22Rv1 (cell line): Measurements from ENCODE around the gene FAM168A.

Source experiments
- H3K27ac ChIP-seq: fragments of 450-650 bp; 2 replicates; pipeline ENCODE4 v1.5.1; 2017
- ZFX ChIP-seq: fragments of 450-650 bp; IDR thresholded peaks from 2 replicates; pipeline ENCODE4 v1.6.1; 2017; ENCODE audit warnings: antibody characterized with exemption, borderline replicate concordance
- TF ChIP-seq, protein P1 (sequence below): fragments of 450-650 bp; IDR thresholded peaks from 2 replicates; pipeline ENCODE4 v1.5.1; 2017; ENCODE audit warnings: mild to moderate bottlenecking

The FAM168A gene

DNA sequence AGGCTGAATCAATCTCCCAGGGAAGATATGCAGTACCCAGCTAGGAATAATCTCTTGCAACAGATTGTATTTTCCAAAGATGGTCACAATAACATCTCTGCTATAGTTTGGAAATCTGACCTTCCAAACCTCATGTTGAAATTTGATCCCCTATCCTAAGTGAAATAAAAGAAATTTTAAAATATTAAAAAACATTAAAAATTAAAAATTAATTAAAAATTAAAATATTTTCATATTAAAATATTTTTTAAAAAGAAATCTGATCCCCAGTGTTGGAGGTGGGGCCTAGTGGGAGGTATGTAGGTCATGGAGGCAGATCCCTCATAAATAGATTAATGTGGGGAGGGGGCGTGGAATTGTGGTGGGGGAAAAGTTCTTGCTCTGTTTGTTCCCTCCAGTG is 79.7 kb downstream of the FAM168A start:
- no peak overlapping the region for H3K27ac ChIP-seq
- no peak for TF ChIP-seq ZFX
- TF ChIP-seq, protein P1, sequence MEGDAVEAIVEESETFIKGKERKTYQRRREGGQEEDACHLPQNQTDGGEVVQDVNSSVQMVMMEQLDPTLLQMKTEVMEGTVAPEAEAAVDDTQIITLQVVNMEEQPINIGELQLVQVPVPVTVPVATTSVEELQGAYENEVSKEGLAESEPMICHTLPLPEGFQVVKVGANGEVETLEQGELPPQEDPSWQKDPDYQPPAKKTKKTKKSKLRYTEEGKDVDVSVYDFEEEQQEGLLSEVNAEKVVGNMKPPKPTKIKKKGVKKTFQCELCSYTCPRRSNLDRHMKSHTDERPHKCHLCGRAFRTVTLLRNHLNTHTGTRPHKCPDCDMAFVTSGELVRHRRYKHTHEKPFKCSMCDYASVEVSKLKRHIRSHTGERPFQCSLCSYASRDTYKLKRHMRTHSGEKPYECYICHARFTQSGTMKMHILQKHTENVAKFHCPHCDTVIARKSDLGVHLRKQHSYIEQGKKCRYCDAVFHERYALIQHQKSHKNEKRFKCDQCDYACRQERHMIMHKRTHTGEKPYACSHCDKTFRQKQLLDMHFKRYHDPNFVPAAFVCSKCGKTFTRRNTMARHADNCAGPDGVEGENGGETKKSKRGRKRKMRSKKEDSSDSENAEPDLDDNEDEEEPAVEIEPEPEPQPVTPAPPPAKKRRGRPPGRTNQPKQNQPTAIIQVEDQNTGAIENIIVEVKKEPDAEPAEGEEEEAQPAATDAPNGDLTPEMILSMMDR = no peak

DNA sequence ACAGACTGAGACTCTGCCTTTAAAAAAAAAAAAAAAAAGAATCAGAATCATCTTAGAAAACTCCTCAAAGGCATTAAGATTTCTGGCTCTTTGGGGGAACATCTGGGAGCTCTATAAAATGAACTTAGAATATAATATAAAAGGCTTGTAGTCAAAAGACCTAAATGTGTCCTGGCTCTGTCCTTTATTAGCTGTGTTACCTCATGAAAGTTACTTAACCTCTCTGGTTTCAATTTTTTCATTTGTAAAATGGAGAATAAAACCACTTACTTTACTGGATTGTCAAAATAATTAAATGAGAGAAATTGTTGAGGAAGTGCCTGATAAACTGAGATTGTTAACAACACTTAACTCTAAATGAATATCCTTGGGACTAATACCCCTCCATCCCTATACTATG is 81.8 kb downstream of the FAM168A start:
- no peak for TF ChIP-seq ZFX
- TF ChIP-seq, protein P1 = no peak
- no peak overlapping the region for H3K27ac ChIP-seq

DNA sequence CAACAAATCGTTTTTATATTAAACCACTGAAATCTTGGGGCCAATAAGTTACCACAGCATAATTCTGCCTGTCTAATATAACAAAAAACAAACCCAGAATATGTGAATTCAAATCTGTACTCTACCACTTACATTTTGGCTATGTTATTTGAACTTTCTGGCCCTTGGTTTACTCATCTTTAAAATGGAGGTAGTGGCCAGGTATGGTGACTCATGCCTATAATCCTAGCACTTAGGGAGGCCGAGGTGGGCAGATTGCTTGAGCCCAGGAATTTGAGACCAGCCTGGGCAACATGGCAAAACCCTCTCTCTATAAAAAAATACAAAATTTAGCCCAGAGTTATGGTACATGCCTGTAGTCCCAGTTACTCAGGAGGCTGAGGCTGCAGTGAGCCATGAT is 84.2 kb downstream of the FAM168A start:
- H3K27ac ChIP-seq = no peak overlapping the region
- TF ChIP-seq ZFX = no peak
- TF ChIP-seq, protein P1 = no peak

DNA sequence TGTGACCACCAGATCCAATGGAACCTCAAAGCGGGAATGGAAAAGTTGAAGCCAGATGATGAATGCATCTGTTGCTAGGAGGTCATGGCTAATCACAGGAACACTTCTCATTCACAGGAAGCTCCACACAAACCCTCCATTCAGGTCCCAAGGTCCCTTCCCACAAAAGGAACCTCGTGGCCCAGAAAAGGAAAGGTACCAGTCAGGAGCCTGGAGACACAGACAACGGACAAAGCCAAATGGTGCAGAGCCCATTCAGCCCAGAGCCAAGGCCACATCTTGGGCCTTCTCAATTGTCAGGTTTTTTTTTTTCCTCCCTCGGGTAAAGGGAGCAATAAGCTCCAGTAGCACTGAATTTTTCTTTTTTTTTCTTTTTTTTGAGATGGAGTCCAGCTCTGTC is 87.0 kb downstream of the FAM168A start:
- H3K27ac ChIP-seq = no peak overlapping the region
- no peak for TF ChIP-seq ZFX

DNA sequence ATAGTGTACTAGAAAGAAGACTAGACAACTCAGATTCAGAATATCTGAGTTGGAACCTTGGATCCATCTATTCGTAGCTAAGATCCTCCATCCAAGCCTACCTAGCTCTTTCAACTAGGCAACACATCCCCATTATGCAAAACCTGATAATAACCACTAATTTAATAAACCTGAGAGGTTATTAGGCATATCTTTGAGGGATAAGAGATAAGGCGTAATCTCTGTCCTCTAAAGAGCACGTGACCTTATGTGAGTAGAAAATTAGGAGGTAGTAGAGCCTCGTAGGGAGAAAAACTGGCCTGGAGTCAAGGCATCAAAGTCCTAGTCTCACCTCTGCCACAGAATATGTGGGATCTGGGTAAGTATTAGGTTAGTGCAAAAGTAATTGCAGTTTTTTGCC is 87.8 kb downstream of the FAM168A start:
- no peak overlapping the region for H3K27ac ChIP-seq
- TF ChIP-seq, protein P1 = no peak
- TF ChIP-seq ZFX = no peak

DNA sequence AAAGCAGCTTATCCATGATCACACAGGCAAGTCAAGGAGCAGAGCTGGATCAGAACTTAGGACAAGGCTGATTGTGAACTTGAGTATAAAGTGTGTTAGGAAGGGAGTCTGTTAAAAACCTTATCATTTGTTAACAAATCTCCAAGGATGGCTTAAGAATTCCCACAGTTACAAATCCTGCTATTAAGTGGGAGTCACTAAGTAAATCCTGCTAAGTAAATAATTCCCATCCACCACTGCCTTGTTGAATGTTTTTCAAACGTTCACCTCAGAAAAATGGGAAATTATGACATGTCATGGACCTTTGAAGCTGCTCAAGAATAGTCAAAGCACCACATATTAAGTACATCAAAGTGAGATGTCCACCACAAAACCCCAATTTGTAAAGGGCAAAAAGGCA is 88.7 kb downstream of the FAM168A start:
- TF ChIP-seq, protein P1 = no peak
- no peak for TF ChIP-seq ZFX
- H3K27ac ChIP-seq = no peak overlapping the region

DNA sequence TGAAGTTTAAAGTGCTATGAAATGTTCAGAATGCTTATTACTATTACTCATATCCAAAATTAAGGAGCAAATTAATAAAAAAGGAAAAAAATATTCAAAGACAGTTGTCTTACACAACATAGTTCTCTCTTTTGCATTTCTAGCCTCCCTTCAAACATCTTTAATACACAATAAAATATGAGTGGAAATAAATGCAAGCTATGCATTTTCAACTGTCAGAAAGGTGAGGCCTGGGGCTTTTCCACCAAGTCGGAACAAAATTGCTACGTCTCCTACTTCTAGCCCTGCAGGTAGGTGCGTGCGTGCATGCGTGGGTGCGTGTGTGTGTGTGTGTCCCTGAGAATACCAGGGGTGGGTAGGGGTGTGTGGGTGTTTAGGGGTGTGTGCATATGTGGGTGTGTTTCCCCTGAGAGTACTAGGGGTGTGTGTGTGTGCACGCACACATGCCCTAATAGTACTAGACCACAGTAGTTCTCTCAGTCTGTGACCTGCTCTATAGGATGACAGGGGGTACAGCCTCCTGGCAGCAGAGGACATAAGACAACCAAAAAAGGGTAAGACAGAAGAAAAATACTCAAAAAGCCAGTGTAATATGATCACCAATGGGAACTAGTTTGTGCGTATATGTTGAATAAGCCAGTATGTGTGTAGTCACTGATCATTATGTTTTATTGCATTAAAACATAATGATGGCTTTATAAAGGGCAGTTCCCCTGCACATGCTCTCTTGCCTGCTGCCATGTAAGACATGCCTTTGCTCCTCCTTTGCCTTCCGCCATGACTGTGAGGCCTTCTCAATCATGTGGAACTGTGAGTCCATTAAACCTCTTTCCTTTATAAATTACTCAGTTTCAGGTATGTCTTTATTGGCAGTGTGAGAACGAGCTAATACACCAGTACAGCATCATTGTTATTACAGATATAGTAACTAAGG is 89.4 kb downstream of the FAM168A start:
- no peak overlapping the region for H3K27ac ChIP-seq
- TF ChIP-seq, protein P1 = no peak
- no peak for TF ChIP-seq ZFX
